ENCODE results near the gene GPX2. TPM values are rescaled to one million over a fixed set of nuclear protein-coding genes. Genes with fewer than 3 reads are reported as not detected.

The GPX2 gene
- total and polyA plus RNA-seq, 2 of the 8 experiments (the other 6 are each of a cell fraction or from before 2014, with no cell fraction given), result 0.30 to 0.89 TPM

DNA sequence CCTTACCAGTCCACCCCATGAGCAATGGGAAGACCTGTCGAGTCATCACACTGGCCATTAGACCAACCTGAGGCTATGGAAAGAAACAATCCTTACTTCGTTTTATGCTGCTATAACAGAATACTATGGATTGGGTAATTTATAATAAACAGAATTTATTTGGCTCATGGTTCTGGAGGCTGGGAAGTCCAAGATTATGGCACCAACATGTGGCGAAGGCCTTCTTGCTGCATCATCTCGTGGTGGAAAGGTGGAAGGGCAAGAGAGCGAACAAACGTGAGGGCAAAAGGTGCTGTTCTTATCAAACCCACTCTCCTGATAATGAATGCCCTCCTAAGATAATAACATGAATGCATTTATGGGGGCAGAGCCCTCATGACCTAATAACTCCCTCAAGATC, 53.2 kb downstream of the GPX2 start (continued):
- TF ChIP-seq HDAC2 (IDR thresholded peaks at IDR 0.05; ENCODE audit: borderline replicate concordance in 1 of 2, low read depth in 2 of 2, low read length in 2 of 2) (no peak), MAFK (IDR thresholded peaks at IDR 0.05; ENCODE audit: low read depth, low read length) (no peak), TAF1 (IDR thresholded peaks at IDR 0.05; ENCODE audit: low read depth, low read length) (no peak), SAP30 (IDR thresholded peaks at IDR 0.05; ENCODE audit: insufficient read depth, insufficient replicate concordance, low read length) (no peak), EZH2 (IDR thresholded peaks at IDR 0.05; ENCODE audit: low read depth, low read length, severe bottlenecking) (no peak), GTF2F1 (IDR thresholded peaks at IDR 0.05; ENCODE audit: borderline replicate concordance, low read depth, low read length) (no peak), POLR2AphosphoS5 (IDR thresholded peaks at IDR 0.05; ENCODE audit: low read depth, low read length) (no peak)

Small RNAs within 50 kb of the gene (small RNA-seq; reads per million reads assigned to genes)
- gene RPPH1-2P (ENCODE audit: insufficient read depth), result not detected

Other genes with a start within 250 kb of the GPX2 start
- 89.1 and 90.6 TPM in 2 replicates for gene PLEKHG3, start 238.3 kb downstream of the GPX2 start, total RNA-seq (2021; fragmentation: NEBNext Ultra II Directional; extraction: Animal tissue kit (Norgen Biotek cat#: 25700))
- gene PLEKHG3, start 238.3 kb downstream of the GPX2 start, polyA plus RNA-seq (2011; rRNA removed), result 43.4 and 52.2 TPM in 2 replicates
- 2.4 and 2.7 TPM in 2 replicates for gene SPTB, start 62.8 kb downstream of the GPX2 start, total RNA-seq (2021; fragmentation: NEBNext Ultra II Directional; extraction: Animal tissue kit (Norgen Biotek cat#: 25700))
- 0.30 and 0.60 TPM in 2 replicates for gene SPTB, start 62.8 kb downstream of the GPX2 start, polyA plus RNA-seq (2011; rRNA removed)
- 50.2 and 55.6 TPM in 2 replicates for gene CHURC1, start 28.3 kb downstream of the GPX2 start, total RNA-seq (2021; fragmentation: NEBNext Ultra II Directional; extraction: Animal tissue kit (Norgen Biotek cat#: 25700))
- gene CHURC1, start 28.3 kb downstream of the GPX2 start, polyA plus RNA-seq (2011; rRNA removed), result 44.8 and 59.3 TPM in 2 replicates
- gene RAB15, start 29.6 kb upstream of the GPX2 start, total RNA-seq (2021; fragmentation: NEBNext Ultra II Directional; extraction: Animal tissue kit (Norgen Biotek cat#: 25700)), result 58.1 and 59.2 TPM in 2 replicates
- 38.8 and 63.4 TPM in 2 replicates for gene RAB15, start 29.6 kb upstream of the GPX2 start, polyA plus RNA-seq (2011; rRNA removed)
- gene FNTB, start 44.1 kb upstream of the GPX2 start, total RNA-seq (2021; fragmentation: NEBNext Ultra II Directional; extraction: Animal tissue kit (Norgen Biotek cat#: 25700)), result 13.8 and 16.0 TPM in 2 replicates
- gene FNTB, start 44.1 kb upstream of the GPX2 start, polyA plus RNA-seq (2011; rRNA removed), result 19.3 and 20.7 TPM in 2 replicates
- 65.1 and 68.3 TPM in 2 replicates for gene MAX, start 159.8 kb upstream of the GPX2 start, total RNA-seq (2021; fragmentation: NEBNext Ultra II Directional; extraction: Animal tissue kit (Norgen Biotek cat#: 25700))
- gene MAX, start 159.8 kb upstream of the GPX2 start, polyA plus RNA-seq (2011; rRNA removed), result 35.8 and 36.9 TPM in 2 replicates